ENCODE results near the gene SPACA4.

Gene SPACA4

DNA sequence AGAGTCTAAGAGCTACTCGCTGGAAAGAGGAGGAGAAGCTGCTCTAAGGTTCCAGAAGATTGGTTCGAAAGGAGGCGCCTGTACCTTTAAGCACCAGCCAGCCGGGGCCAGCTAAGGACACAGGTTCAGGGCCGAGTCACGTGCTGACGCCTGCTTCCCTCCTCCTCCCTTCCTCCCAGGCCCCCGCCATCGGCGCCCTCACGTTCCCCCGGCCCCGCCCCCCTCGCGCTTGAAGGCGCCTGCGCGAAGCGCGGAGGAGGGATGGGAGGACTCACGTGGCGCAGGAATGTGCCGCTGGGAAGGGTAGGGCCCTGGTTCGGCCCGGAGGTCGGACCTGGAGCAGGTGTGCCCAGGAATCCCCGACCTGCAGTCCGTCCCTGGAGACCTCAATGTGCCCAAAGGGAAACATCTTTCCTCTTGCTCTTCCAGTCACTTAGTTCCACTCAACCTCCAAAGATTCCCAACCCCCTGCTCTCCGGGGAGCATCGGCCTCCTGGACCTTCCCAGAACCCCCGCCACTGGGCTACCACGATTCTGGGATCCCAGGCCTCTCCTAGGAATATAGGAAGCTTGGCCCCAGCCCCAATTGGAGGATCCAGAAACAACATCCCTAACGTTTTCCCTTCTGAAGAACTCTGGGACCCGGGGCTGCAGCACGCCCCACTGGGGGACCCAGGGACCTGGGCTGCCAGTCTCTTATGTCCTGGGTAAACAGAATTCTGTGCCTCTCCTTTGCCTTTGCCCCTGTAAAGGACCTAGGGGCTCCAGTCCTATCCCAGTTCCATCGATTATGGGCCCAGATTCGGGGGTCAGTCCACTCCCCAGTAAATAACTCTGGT is 28.1 kb downstream of the SPACA4 start:
- DNase-seq (ENCODE audit: low read depth), result no peak

GRCh38 chr19:48635263-48635965 is 28.9 kb downstream of the SPACA4 start:
- DNase-seq (ENCODE audit: low read depth), result no peak

DNA sequence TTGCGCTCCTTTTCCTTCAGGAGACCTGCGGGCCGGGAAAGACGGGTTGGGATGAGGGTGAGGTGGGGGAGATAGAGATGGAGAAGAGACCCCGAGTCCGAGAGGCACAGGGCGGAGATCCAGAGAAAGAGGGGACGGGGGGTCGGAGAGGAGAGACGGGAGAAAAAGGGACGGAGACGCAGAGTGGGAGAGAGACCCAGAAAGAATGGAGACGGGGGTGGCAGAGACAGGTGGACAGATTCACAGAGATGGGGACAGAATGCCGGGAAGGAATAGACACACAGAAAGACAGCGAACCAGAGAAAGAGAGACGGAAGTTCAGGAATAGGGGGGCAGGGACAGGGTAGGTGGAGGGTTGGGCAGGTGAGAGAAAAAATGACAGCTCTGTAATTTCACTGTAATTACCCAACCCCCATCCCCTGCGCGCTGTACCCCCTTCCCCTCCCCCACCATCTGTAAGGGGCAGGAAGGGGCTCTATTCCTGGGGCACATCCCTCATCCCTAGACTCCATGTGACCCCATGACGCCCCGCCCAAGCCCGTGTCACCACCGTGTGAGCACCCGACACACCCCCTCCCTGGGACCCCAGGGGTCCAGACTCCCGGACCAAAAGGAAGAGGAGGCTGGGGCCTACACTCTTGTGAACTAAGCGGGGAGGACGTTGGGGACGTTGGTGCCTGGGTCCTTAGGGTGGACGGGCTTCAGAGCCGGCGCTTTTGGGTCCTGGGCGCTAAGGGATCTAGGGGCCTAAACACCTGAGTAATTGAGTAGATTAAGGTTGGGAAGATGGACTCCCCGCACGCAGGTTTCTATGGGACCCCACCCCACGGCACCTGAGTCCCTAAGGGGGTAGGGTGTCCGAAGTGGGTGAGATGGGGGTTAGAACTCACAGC is 29.7 kb downstream of the SPACA4 start:
- no peak for DNase-seq (ENCODE audit: low read depth)

- DNase-seq (ENCODE audit: low read depth), result no peak
These were observed 30.4 kb downstream of the SPACA4 start, which contains the start of gene DBP for GRCh38 chr19:48636859-48637448. Gene DBP, minus strand, starts transcription at chr19:48637379. Its CDS starts 385 bp downstream, at chr19:48636994.

DNA sequence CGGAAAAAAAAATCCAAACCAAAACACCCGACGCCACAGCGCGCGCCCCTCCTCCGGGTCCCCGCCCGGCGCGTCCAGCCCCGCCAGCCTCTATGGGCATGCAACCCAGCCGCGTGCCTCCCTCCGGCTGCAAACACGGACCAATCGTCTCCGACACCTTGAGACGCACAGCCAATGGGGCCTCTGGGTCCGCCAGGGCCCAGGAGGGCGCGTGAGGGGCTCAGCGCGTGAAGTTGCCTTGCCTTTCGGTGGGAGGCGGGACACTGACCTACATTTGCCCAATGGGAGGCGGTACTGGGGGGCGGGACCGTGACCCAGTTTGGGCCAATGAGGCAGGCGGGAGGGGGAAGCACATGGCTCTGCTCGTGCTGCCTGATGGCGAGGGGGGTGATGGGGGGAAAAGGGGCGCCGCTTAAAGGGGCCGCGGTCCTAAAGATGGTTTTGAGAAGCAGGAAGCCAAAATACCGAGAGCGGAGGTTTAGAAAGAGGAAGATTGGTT is 31.0 kb downstream of the SPACA4 start:
- peak; percentile 89 for DNase-seq (ENCODE audit: low read depth)

DNA sequence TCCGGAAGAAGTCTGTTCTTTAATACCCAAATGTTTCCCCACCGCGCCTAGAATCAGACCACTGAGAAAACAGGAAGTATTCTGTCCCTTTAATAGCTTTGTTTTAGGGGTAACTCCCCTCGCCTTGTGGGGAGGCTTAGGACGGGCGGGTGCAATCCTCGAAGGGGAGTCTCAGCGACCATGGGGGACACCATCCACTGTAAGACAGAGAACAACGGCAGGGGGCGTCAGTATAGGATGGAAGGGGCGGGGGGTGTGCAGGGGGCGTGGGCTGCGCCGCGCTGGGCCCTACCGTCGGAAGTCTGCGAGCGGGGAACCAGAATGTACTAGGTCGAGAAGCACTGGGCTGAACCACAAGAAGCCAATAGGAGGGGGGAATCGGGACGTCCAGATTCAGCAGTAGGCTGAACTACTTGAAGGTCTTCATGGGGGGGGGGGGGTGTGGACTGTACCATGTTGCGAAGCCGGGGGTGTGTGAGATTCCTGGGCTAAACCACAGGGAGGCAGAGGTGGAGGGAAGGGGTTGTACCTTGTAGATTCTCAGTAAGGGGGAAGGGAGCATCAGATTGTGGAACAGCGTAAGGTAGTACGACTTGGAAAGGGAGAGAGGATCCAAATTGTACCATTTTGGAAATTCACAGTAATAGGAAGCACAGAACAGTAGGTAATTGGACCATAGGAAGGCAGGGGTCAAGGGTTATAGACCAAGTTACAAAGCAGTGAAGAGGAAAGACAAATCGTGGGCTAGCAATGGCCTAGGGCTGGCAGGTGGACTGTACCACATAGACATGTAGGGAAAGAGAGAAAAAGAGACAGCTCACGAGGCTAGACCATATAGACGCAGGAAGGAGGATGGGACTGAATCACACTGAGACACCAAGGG is 31.6 kb downstream of the SPACA4 start:
- no peak for DNase-seq (ENCODE audit: low read depth)

DNA sequence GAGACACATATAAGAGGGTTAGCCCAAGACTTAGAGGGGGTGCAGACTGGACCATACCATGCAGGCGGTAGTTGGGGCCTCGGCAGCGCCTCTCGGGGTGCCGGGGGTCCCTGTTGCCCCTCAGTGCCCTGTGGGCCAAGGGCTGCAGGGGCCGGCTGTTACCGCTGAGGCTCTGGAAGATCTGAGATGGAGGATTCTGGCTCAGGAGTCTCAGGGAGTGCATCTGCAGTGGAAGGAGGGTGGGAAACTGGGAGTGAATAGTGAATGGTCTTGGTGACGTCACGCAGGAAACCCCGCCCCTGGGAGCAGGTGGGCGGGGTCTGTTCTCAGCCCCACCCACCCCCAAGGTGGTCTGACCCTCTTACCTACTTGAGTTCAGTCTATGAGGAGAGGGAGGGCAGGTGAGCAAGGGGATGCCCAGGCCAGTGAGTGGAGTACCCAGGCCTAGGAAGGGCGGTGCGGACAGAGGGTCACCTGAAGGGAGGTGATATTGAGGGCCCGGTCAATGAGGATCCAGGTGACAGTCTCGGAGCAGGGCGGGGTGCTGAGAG is 32.4 kb downstream of the SPACA4 start:
- DNase-seq (ENCODE audit: low read depth), result no peak

DNA sequence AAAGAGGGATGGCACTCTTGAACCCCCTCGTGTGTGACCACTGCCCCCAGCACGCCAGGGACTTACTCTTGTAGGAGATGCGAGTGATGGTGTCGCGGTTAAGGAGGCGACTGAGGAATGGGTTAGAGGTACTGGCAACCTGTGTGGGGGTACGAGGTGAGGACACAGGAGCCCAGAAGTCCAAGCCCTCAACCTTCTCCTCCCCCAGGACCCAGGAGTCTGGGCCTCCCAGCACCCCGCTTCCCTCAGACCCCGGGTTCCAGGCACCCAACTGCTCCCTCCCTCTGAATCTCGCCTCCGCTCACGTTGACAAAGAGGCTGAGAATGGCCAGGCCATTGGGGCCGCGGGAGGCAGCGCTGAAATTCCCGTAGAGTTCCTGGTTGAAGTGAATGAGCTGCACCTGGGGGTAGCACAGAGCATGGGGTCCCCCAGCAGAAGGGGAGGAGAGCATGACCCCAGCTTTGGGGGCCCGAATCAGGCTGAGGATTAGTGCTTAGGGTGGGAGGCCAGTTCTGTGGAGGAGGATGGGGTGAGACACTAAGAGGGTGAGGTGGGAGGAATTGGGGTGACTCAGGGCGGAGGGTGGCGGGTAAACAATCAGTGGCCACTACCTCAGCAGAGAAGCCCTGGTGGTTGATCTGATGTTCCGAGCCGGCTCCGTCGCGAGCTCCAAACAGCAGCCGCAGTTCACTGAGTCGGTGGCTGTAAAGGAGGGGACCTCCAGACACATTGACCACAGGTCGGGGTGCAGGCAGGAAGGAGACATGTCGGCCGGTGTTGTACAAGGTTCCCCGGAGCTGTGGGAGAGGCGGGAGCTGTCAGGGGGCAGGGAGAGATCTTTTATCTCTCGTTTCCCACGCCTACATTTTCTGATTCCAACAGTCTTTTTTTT is 33.2 kb downstream of the SPACA4 start:
- DNase-seq (ENCODE audit: low read depth), result no peak

- DNase-seq (ENCODE audit: low read depth), result no peak
These were observed 35.3 kb downstream of the SPACA4 start for GRCh38 chr19:48641850-48642249.

GRCh38 chr19:48642862-48643261 is 36.3 kb downstream of the SPACA4 start:
- DNase-seq (ENCODE audit: low read depth), result no peak

DNA sequence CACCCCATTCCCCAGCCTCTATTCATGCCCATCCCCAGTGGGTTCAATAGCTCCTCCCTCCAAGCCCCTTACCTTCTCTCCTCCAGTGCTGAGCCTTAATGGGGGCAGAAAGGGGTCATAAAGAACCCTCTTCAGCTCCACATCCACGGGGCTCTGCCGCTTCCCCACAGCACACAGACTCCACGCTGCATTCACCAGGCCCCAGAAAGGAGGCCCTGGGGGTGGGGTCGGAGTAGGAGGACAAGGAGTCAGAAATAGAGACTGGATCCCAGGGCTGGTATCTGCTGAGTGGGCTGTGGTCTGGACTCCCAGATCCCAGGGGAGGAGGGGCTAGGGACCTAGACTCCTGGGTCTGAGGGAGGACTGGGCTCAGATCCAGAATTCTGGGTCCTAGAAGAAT is 37.8 kb downstream of the SPACA4 start:
- DNase-seq (ENCODE audit: low read depth), result no peak

- DNase-seq (ENCODE audit: low read depth), result no peak
These were observed 38.5 kb downstream of the SPACA4 start for GRCh38 chr19:48644839-48645619.

GRCh38 chr19:48645620-48646000 is 39.1 kb downstream of the SPACA4 start:
- DNase-seq (ENCODE audit: low read depth), result no peak

DNA sequence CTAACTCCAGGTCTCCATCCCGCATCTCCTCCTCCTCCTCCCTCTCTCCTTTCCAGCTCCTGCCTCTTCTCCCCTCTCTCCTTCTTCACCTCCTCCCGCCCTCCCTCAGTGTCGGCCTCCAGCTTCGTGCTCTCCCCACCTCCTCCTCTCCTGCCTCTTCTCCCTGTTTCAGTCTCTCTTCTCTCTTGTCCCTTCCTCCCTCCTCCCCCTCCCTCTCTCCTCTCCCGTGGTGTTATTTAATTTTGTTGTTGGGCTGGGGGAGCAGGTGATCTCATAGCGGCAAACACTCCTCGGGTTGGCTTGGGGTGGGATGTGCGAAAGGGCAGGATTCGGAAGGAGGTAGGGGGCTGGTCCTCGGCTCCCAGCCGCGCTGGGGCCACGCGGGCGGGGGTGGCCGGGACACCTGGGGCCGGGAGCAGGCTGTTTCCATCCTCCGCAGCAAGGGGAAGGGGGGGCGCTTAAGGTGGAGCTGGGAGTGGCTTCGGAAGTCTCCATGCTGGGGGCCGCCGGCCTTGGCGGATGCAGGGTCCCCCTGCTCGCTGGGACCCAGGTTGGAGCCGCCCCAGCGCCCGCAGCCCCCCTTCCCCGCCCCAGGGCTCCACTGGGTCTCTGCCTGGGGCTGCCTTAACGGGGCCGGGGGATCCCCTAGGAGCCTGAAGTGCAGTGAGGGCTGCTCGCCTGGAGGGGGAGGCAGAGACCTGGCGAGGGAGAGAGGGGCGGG is 39.6 kb downstream of the SPACA4 start, which contains the start of gene CA11:
Gene CA11 (minus strand): TSS at position 187 of the 721 bp plus-strand sequence. CDS start 555 bp downstream, outside the sequence.
- DNase-seq (ENCODE audit: low read depth), result no peak

GRCh38 chr19:48646722-48647216 is 40.2 kb downstream of the SPACA4 start:
- no peak for DNase-seq (ENCODE audit: low read depth)

GRCh38 chr19:48648134-48648533 is 41.6 kb downstream of the SPACA4 start:
- no peak for DNase-seq (ENCODE audit: low read depth)

DNA sequence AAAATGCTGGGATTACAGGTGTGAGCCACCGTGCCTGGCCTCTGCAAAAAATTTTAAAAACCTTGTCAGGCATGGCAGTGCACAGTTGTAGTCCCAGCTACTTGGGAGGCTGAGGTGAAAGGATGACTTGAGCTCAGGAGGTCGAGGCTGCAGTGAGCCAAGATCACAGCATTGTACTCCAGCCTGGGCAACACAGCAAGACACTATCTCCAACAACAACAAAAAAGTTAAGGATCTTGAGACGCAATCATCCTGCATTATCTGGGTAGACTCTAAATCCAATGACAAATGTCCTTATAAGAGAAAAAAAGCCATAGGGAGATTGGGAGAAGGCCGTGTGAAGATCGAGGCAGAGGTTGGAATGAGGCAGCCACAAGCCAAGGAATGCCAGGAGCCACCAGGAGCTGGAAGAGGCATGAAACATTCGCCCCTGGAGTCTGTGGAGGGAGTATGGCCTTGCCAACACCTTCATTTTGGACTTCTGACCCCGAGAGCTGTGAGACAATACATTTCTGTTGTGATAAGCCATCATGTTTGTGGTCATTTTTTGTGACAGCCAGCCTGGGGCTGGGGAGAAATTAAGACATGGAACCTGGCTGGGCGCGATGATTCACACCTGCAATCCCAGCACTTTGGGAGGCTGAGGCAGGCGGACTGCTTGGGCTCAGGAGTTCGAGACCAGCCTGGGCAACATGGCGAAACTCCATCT is 44.6 kb downstream of the SPACA4 start:
- DNase-seq (ENCODE audit: low read depth), result no peak

Measured in GM04503 (cell line).